ENCODE measurements around the gene PGAP2. TPM values are rescaled to one million over a fixed set of nuclear protein-coding genes. Genes with fewer than 3 reads are reported as not detected.

PGAP2 gene
- total RNA-seq, 1 experiment from 2014 or later, result 41.3 TPM

DNA sequence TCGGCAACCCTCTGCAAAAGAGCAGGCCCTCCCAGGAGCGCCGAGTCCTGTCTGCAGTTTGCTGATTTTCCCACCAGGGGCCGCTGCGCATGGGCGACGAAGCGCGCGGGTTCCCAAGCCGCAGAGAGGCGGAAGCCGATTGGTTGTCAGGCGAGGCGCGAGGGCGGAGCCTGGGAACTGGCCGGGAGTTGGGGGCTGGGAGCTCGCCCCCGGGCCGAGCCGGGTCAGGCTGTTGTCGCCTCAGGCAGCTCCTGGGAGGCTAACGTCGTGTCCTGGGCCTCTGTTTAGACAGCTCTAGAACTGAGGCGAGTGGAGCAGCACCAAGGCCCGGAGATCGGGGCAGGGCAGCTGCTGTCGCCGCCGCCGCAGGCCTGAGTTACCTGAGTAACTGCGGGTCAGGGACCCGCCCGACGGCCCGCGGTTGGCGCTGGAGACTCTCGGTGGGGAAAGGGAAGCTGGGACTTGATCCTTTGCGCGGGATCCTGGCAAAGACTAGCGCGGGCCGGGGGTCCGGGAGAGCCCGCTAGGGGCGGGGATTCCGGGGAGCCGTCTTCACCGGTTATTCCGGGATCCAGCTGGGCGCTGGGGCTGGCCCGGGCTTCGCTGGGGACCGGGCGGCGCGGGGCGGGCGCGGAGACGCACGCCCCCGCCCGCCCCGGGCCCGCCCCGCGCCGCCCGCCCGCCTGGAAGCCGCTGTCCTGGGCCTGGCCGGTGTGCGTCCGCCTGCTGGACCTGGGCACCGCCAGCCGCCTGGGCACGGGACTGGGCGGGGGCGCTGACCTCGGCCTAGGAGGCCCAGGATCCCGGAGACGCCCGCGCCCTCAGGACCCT is 46.8 kb downstream of the PGAP2 start, which contains the start of gene STIM1:
Gene STIM1 (plus strand): TSS at position 688 of the 831 bp plus-strand sequence. CDS start 607 bp downstream, outside the sequence.
- DNase-seq (ENCODE audit: low spot score), result peak; percentile 98

- peak; percentile 72 for DNase-seq (ENCODE audit: low spot score)
These were observed 47.6 kb downstream of the PGAP2 start for GRCh38 chr11:3855808-3856491.

DNA sequence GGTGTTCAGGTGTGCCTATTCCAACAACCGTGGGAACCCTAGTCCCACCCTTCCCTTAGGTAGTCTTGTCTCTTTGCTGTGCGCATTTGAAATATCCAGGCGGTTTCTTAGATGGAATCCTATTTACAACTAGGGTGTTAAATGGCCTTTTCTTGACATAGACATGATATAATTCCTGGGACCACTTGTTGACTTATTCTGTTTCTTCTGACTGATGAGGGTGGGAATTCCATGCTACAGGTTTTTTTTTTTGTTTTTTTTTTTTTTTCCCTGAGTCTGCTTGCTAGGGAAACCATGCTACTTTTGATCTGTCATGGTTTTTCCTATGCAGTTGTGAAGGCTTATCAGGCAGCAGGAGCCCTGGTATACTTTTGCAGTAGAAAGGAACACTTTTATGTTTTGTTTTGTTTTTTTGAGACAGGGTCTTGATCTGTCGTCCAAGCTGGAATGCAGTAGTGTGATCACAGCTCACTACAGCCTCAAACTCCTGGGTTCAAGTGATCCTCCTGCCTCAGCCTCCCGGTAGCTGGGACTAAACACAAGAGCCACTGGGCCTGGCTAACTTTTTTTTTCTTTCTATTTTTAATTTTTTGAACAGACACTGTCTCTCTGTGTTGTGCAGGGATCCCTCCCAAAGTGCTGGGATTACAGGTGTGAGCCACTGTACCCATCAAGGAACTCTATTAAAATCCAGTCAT is 48.6 kb downstream of the PGAP2 start:
- DNase-seq (ENCODE audit: low spot score), result no peak

DNA sequence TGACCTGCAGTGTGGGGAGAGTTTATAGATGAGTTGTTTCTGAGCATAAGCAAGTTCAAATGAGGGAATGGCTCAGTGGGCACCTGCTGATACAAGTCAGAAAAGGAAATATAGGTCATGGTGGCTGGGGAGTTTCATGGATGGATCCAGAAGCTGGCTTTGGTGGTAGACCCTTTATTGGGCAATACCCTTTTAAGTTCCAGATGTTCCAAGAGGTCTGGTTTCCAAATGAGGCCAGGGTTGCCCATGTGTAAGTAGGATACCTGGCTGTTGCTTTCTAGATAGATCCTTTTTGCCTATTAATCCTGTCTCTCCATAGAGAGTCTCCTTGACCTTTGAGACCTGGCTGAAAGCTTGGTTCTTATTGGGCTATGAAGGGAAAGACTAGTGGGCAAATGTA is 49.3 kb downstream of the PGAP2 start:
- no peak for DNase-seq (ENCODE audit: low spot score)

DNA sequence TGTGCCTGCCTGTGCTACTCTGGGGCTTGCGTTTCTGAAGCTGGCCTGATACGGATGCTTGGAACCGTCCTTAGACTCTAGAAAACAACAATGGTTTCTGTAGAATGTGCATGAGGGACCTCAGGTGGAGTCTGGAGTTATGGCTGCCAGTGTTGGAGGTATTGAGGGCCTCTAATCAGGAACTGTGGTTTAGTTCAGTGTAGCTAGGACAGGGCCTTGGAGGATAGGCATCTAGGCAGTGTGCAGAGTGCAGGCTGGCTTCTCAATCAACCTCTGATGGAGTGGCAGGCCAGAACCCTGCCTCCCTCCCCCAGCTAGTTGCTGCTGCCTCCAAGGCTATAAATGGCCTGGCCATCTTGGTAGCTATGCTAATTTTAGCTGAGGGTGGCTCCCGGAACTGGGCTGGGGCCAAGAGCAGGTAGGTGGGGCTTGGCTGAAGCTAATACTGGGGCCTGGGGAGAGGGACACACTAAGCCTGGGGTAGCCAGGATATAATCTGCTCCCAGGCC is 51.1 kb downstream of the PGAP2 start:
- DNase-seq (ENCODE audit: low spot score), result no peak

GRCh38 chr11:3860375-3860774 is 52.0 kb downstream of the PGAP2 start:
- DNase-seq (ENCODE audit: low spot score), result no peak

DNA sequence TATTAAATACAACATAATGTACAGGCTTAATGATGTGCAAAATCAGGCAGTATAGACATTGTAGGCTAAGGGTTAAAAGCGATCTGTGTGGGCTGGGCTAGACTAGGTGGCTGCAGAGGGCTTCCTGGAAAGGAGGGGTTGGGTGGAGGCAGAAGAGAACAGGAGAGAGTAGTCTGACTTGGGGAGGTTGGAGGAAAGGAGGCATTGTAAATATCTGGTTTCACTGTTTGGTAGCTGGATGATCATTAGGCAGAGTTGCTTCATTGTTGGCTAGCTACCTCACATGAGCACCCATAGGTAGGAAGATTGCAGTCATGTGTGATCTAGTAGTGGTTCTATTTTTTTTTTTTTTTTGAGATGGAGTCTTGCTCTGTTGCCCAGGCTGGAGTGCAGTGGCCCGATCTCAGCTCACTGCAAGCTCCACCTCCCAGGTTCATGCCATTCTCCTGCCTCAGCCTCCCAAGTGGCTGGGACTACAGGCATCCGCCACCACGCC is 52.6 kb downstream of the PGAP2 start:
- DNase-seq (ENCODE audit: low spot score), result peak; percentile 61

- DNase-seq (ENCODE audit: low spot score), result no peak
These were observed 53.3 kb downstream of the PGAP2 start for GRCh38 chr11:3861683-3862082.

- no peak for DNase-seq (ENCODE audit: low spot score)
These were observed 57.2 kb downstream of the PGAP2 start for GRCh38 chr11:3865388-3866193.

GRCh38 chr11:3866206-3866605 is 57.8 kb downstream of the PGAP2 start:
- no peak for DNase-seq (ENCODE audit: low spot score)

DNA sequence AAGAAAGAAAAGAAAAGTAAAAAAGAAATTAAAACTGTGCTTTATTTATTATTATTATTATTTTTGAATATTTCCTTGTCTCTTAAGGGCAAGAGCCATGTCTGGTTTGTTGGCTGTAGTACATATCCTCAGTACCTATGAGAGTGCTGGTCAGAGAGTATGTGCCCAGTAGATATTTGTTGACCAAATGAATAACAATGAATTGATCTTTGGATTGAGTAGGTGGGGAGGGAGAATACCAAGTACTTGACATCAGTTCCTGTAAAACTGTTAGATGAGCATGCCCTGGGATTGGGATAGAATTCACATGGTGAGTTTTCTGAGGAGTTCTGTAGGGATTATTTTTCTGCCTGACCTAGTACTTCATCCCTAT is 58.5 kb downstream of the PGAP2 start:
- no peak for DNase-seq (ENCODE audit: low spot score)

DNA sequence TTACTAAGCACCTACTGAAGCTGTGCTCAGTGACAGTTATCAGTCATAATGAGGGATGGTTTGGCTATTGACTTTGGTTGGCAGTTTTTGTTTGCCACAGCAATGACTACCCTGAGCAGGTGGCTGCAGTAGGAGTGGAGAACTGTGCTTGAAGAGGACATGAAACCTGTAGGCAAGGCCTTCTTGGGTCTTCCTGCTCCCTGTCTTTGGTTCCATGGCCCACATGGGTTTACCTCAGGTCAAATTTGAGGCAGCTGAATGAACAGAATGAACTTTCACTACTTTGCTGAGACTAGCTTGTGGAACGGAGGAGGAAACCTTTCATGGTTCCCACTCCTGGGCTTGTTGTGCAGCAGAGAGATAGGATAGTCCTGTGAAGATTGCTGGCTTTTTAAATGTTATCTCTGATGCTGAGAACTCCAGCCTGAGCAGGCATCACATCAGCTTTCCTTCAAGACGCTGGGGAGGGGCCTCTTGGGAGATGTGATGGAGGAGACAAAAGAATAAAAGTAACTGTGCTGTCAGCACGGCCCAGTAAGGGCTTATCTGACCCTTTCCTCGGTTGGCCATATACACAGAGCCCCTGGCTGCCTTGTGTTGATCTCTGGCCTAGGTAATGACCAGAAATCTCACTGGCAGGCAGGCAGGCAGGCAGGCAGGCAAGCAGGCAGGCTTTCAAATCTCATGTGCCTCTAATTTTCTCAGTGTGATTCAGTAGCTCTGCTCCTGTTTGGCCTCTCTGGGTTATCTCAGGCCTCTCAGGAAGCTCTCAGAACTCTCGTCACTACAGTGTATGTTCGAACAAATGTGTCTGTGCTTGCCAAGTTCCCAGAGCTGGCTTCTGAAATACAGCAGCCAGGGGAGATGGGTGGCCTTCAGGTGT is 59.1 kb downstream of the PGAP2 start:
- no peak for DNase-seq (ENCODE audit: low spot score)

DNA sequence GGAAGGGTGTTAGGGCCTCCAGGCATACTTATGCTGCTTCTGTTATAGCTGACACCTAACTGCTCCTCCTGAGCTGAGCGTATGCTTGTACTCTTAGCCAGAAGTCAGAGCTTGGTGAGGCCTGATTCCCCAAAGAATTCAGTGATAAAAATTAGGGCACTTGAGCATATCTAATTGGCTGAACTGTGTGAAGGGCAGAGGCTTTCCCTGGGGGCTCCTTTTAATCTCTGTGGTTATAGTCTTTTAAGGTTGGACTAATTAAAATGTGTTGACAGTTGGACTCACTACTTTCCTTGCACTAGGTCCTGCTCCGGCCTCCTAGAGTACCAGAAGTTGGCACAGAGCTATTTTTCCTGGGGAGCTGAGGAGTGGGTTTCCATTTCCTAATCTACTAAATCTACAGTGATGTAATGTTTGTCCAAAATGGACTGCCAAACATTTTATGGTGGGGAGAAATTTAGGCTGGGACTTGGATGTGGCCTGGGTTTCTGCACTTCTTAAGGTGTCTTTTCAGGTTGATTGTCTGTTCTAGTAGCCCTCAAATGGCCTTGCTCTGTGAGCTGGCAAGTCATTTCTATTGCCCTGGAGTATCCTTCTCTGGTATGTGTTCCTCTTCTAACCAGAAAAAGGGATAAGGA is 65.5 kb downstream of the PGAP2 start:
- no peak for DNase-seq (ENCODE audit: low spot score)

Small RNAs within 50 kb of the gene (small RNA-seq; reads per million reads assigned to genes)
- gene RNU7-50P, result not detected

Other genes starting within 250 kb of the PGAP2 start
- gene ART5, start 166.6 kb upstream of the PGAP2 start, total RNA-seq (2014; rRNA removed; shearing (Covaris generic)), result not detected in 2 replicates
- gene ART1, start 163.4 kb upstream of the PGAP2 start, total RNA-seq (2014; rRNA removed; shearing (Covaris generic)), result not detected in 2 replicates
- 2.1 and 2.8 TPM in 2 replicates for gene CHRNA10, start 137.2 kb upstream of the PGAP2 start, total RNA-seq (2014; rRNA removed; shearing (Covaris generic))
- gene NUP98, start 11.0 kb upstream of the PGAP2 start, total RNA-seq (2014; rRNA removed; shearing (Covaris generic)), result 151 and 165 TPM in 2 replicates
- gene RHOG, start 32.4 kb downstream of the PGAP2 start, total RNA-seq (2014; rRNA removed; shearing (Covaris generic)), result 53.4 and 58.9 TPM in 2 replicates
- gene STIM1, start 47.1 kb downstream of the PGAP2 start, total RNA-seq (2014; rRNA removed; shearing (Covaris generic)), result 28.3 and 29.4 TPM in 2 replicates